ENCODE data around the gene ZFYVE28.

Gene ZFYVE28

GRCh38 chr4:2332201-2332975 lies 86.1 kb downstream of the ZFYVE28 start:
- DNase-seq (ENCODE audit: low spot score) = no peak

GRCh38 chr4:2331519-2332200 lies 86.8 kb downstream of the ZFYVE28 start:
- no peak for DNase-seq (ENCODE audit: low spot score)

GRCh38 chr4:2331043-2331420 lies 87.4 kb downstream of the ZFYVE28 start:
- DNase-seq (ENCODE audit: low spot score) = no peak

GRCh38 chr4:2330091-2331042 lies 88.1 kb downstream of the ZFYVE28 start:
- no peak for DNase-seq (ENCODE audit: low spot score)

GRCh38 chr4:2327579-2327978 lies 90.9 kb downstream of the ZFYVE28 start:
- DNase-seq (ENCODE audit: low spot score) = no peak

- DNase-seq (ENCODE audit: low spot score) = no peak
These were observed 93.6 kb downstream of the ZFYVE28 start for GRCh38 chr4:2324891-2325290.

DNA sequence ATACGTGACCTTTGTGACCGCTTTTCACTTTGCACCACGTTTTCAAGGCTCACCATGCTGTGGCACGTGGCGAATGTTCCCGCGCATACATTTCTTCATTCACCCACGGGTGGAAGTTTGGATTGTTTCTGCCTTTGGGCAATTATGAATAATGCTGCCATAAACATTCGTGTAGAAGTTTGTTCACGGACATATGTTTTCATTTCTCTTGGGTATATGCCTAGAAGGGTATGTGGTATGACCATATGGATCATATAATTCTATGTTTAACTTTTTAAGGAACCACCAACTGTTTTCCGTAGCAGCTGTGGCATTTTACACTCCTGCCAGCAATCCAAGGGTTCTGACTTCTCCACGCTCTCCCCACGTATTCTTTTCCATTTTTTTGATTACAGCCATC lies 95.6 kb downstream of the ZFYVE28 start:
- DNase-seq (ENCODE audit: low spot score) = no peak

- DNase-seq (ENCODE audit: low spot score) = no peak
These were observed 96.2 kb downstream of the ZFYVE28 start for GRCh38 chr4:2322227-2322626.

DNA sequence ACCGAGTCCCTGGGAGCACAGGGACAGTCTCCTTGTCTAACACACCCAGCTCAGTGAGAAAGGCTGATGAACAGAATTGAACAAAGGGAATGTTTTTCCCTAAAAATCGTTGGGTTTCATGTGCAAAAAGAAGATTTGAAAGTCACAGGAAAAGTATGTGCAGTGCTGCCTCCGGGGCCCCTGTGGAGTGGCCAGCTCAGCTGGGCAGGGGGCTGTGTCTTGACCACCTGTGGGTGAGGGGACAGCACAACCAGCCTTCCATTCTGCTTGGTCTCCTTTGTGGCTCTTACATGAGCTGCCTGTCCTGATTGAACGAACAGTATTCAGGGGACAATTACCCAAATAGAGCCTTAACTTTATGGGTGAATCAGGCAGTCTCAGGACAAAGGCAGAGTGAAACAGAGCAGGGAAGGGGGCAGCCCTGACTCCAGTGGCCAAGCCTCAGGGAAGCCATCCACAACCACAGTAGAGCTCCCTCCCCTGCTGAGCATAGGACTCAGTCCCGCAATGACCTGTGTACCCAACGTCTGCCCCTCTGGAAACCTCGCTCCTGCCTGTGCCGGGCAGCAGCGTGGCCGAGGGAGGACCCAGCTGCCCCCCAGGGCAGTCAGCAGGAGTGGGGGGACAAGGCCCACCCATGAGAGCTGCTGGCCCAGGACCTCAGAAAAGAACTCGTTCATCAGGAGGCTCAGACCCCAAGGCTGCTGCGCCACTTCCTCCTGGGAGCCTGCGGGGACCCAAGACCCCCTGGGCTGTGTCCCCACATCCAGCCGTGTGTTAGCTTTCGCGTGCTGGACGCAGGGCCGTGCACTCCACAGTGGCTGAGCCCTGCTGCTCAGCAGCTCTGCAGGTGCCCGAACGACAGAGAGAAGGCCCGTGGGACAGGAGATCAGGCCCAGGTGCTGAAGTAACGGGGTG lies 96.9 kb downstream of the ZFYVE28 start:
- no peak for DNase-seq (ENCODE audit: low spot score)

GRCh38 chr4:2320746-2321145 lies 97.7 kb downstream of the ZFYVE28 start:
- no peak for DNase-seq (ENCODE audit: low spot score)

GRCh38 chr4:2320152-2320551 lies 98.3 kb downstream of the ZFYVE28 start:
- no peak for DNase-seq (ENCODE audit: low spot score)

GRCh38 chr4:2318885-2319284 lies 99.6 kb downstream of the ZFYVE28 start:
- no peak for DNase-seq (ENCODE audit: low spot score)

GRCh38 chr4:2318476-2318875 lies 100.0 kb downstream of the ZFYVE28 start:
- DNase-seq (ENCODE audit: low spot score) = no peak

GRCh38 chr4:2313366-2313765 lies 105.1 kb downstream of the ZFYVE28 start:
- no peak for DNase-seq (ENCODE audit: low spot score)

DNA sequence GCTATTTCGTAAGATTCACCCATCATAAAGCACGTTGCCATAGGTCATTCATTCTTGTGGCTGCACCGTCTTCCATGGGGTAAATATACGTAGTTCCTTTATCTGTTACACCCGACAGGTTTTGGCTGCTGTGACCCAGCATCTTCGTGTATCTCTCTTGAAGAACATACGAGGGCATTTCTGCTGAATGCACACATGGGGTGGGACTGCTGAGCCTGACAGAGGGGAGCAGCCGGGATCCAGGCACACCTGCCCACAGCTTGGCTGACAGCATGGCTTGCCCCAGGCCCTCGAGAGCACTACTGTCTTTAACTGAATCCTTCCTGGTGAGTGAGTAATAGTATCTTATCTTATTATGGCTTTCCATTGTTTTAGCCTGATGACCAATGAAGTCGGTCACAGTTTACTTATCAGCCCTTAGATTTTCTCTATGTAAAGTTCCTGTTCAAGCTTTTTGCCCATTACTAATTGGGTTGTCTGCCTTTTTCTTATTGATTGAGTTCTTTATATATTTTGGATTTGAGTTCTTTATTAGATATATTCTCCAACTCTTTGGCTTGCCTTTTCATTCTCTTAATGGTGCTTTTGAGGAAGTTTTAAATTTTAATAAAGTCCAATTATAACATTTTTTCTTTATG lies 111.6 kb downstream of the ZFYVE28 start:
- no peak for DNase-seq (ENCODE audit: low spot score)

- DNase-seq (ENCODE audit: low spot score) = no peak
These were observed 112.5 kb downstream of the ZFYVE28 start for GRCh38 chr4:2305766-2306501.

GRCh38 chr4:2304877-2305561 lies 113.4 kb downstream of the ZFYVE28 start:
- no peak for DNase-seq (ENCODE audit: low spot score)

DNA sequence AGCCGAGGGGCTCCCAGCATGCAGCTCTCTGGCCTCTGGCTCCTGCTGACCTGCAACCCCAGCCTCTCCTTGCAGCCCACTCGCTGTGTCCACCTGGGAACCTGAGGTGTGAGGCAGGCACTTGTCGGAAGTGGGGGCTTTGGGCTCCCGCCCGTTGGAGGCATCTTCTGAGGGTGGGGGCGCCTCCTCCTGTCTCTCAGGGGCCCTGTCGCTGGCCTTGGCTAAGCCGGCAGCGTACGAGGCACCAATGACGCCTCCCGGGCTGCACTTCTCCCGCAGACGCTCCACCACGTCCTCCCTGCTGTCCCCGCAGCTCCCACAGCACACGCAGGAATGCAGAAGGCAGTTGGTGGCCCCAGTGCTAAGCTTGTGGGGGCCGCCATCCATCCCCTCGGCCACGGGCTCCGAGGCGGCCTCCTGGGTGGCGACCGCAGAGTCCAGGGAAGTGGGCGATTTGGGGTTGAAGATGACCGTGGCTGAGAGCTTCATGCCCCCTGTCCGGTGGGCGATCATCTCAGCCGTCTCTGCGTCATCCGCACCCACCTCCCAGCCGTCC lies 114.0 kb downstream of the ZFYVE28 start:
- DNase-seq (ENCODE audit: low spot score) = no peak

GRCh38 chr4:2303686-2304320 lies 114.6 kb downstream of the ZFYVE28 start:
- DNase-seq (ENCODE audit: low spot score) = no peak

Measured in activated CD4-positive, alpha-beta T cell treated with anti-CD3 and anti-CD28 coated beads, Interleukin-2, Interleukin-4, amounts not matched to agents 100 ng/mL and 50 ng/mL, durations not matched to agents 16 hours and 8 hours (primary cell).